HCT116 (cell line): ENCODE data around the gene C20orf141.

Source experiments
- ELF1 ChIP-seq: IDR thresholded peaks from 2 replicates; pipeline ENCODE4 v1.6.1; 2012; ENCODE audit warnings: low read depth, borderline replicate concordance
- EZH2 ChIP-seq: fragments of 200-600 bp; sonication (generic); IDR thresholded peaks from 2 replicates; pipeline ENCODE4 v1.6.1; 2017; ENCODE audit warnings: antibody characterized with exemption, mixed run types
- JUND ChIP-seq: IDR thresholded peaks from 2 replicates; pipeline ENCODE4 v1.6.1; 2012
- POLR2A ChIP-seq: IDR thresholded peaks from 2 replicates; pipeline ENCODE4 v1.7.0; 2011; ENCODE audit warnings: borderline replicate concordance; ENCODE audit not compliant: insufficient read depth, insufficient read length; ENCODE audit errors: extremely low read depth
- POLR2AphosphoS5 ChIP-seq: IDR thresholded peaks from 2 replicates; pipeline ENCODE4 v1.6.1; 2011; ENCODE audit warnings: mild to moderate bottlenecking, low read depth, low read length, moderate library complexity
- SP1 ChIP-seq: IDR thresholded peaks from 2 replicates; pipeline ENCODE4 v1.6.1; 2012; ENCODE audit warnings: low read depth
- SRF ChIP-seq: IDR thresholded peaks from 2 replicates; pipeline ENCODE4 v1.6.1; 2012; ENCODE audit warnings: low read depth
- ZFX ChIP-seq: fragments of 450-650 bp; IDR thresholded peaks from 2 replicates; pipeline ENCODE4 v1.6.1; 2017
- TF ChIP-seq, protein P1 (sequence below), 3 experiments: fragments of 200-600 bp in 1 of 3; sonication (generic) in 1 of 3; IDR thresholded peaks in 2 of 3; conservative IDR thresholded peaks in 1 of 3; 2 replicates each; pipeline ENCODE4 v1.5.1; 2012 to 2017; ENCODE audit warnings: low read depth in 2 of 3, low read length in 2 of 3, antibody characterized with exemption in 1 of 3, borderline replicate concordance in 1 of 3, control low read depth in 1 of 3, mild to moderate bottlenecking in 1 of 3, mixed read lengths in 1 of 3, mixed run types in 1 of 3, moderate library complexity in 1 of 3; ENCODE audit not compliant: insufficient read depth in 1 of 3
- TF ChIP-seq, protein P2 (sequence below): IDR thresholded peaks from 2 replicates; pipeline ENCODE4 v1.6.1; 2012
- TF ChIP-seq, protein P3 (sequence below): IDR thresholded peaks from 2 replicates; pipeline ENCODE4 v1.6.1; 2011; ENCODE audit warnings: mild to moderate bottlenecking, low read length, moderate library complexity; ENCODE audit not compliant: insufficient replicate concordance; ENCODE audit errors: extremely low read depth

DNA sequence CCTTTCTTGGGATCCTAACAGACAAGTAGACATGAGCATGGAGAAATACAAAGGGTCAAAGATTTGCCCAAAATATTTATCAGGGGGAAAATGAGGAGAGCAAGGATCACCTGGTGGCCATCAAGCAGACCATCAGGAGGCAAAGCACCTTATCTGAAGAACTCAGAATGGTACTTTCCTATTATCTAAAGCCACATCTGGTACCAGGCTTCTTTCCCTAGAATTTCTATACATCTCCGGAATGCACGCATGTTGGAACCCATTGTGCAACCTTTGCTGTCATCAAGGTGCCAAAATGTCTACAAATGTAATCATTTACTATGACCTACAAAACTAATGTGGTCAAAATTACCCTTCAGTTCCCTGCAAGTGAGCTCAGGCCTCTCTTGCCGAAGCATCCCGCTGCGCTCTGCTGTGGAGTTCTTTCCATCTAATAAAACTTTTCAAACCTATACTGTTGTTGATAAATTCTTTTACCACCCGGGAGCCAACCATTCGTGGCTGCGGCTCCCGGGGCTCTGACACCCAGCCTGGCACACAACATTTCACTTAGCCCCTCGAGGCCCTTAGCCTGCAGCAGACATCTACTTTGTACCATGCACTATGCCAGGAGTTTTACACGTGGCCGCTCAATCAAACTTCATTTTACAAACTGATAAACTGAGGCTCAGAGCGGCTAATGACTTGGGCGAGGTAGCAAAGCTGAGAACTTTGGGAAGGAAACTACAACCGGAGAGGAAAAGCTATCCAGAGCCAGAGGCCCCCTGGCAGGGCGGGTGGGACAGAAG, 10.6 kb upstream of the C20orf141 start:
- TF ChIP-seq, protein P1, sequence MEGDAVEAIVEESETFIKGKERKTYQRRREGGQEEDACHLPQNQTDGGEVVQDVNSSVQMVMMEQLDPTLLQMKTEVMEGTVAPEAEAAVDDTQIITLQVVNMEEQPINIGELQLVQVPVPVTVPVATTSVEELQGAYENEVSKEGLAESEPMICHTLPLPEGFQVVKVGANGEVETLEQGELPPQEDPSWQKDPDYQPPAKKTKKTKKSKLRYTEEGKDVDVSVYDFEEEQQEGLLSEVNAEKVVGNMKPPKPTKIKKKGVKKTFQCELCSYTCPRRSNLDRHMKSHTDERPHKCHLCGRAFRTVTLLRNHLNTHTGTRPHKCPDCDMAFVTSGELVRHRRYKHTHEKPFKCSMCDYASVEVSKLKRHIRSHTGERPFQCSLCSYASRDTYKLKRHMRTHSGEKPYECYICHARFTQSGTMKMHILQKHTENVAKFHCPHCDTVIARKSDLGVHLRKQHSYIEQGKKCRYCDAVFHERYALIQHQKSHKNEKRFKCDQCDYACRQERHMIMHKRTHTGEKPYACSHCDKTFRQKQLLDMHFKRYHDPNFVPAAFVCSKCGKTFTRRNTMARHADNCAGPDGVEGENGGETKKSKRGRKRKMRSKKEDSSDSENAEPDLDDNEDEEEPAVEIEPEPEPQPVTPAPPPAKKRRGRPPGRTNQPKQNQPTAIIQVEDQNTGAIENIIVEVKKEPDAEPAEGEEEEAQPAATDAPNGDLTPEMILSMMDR (IDR thresholded peaks at IDR 0.05 in 2 of 3, conservative IDR thresholded peaks at IDR 0.05 in 1 of 3; ENCODE audit: borderline replicate concordance in 1 of 3, insufficient read depth in 1 of 3, low read depth in 2 of 3, low read length in 2 of 3): no peak
- TF ChIP-seq JUND (no peak), POLR2A (no peak), ZFX (no peak), SRF (no peak), POLR2AphosphoS5 (no peak), EZH2 (no peak), SP1 (no peak), ELF1 (no peak)
- TF ChIP-seq, protein P2, sequence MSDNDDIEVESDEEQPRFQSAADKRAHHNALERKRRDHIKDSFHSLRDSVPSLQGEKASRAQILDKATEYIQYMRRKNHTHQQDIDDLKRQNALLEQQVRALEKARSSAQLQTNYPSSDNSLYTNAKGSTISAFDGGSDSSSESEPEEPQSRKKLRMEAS: no peak
- TF ChIP-seq, protein P3, sequence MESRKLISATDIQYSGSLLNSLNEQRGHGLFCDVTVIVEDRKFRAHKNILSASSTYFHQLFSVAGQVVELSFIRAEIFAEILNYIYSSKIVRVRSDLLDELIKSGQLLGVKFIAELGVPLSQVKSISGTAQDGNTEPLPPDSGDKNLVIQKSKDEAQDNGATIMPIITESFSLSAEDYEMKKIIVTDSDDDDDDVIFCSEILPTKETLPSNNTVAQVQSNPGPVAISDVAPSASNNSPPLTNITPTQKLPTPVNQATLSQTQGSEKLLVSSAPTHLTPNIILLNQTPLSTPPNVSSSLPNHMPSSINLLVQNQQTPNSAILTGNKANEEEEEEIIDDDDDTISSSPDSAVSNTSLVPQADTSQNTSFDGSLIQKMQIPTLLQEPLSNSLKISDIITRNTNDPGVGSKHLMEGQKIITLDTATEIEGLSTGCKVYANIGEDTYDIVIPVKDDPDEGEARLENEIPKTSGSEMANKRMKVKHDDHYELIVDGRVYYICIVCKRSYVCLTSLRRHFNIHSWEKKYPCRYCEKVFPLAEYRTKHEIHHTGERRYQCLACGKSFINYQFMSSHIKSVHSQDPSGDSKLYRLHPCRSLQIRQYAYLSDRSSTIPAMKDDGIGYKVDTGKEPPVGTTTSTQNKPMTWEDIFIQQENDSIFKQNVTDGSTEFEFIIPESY: no peak
